SHP77 (cell line): ENCODE data around the gene PLA2G6.
A peak's percentile ranks its signal among the peaks of the same experiment; 100 is the strongest.
"Not testable (repeated sequence)": the region's sequence is repeated elsewhere in the genome, so short reads cannot be mapped to it uniquely, and the experiment has no call there.

Experiments
- DNase-seq, 2 experiments: peaks; one replicate each; lab custom pipeline; 2025; lab: John Stamatoyannopoulos, UW

The PLA2G6 gene

GRCh38 chr22:38129856-38130255, 51.8 kb downstream of the PLA2G6 start:
- DNase-seq = no peak

- no peak for DNase-seq
Measured at GRCh38 chr22:38129021-38129420, 52.6 kb downstream of the PLA2G6 start.

GRCh38 chr22:38127869-38128268, 53.8 kb downstream of the PLA2G6 start:
- DNase-seq = no peak

- no peak for DNase-seq
Measured at GRCh38 chr22:38126928-38127668, 54.5 kb downstream of the PLA2G6 start.

- DNase-seq = no peak
Measured at GRCh38 chr22:38125751-38126201, 55.9 kb downstream of the PLA2G6 start.

- no peak for DNase-seq
Measured at GRCh38 chr22:38125038-38125610, 56.5 kb downstream of the PLA2G6 start.

GRCh38 chr22:38124236-38124974, 57.2 kb downstream of the PLA2G6 start:
- DNase-seq = no peak

GRCh38 chr22:38122616-38123015, 59.0 kb downstream of the PLA2G6 start:
- no peak for DNase-seq

- DNase-seq = no peak
Measured at GRCh38 chr22:38120359-38121110, 61.1 kb downstream of the PLA2G6 start.

GRCh38 chr22:38118747-38119146, 62.9 kb downstream of the PLA2G6 start:
- not testable (repeated sequence) for DNase-seq

GRCh38 chr22:38118182-38118581, 63.4 kb downstream of the PLA2G6 start:
- no peak for DNase-seq

- not testable (repeated sequence) for DNase-seq
Measured at GRCh38 chr22:38117556-38117955, 64.1 kb downstream of the PLA2G6 start.

GRCh38 chr22:38115423-38116205, 66.0 kb downstream of the PLA2G6 start:
- DNase-seq = no peak

- DNase-seq = peak; percentile 56
Measured at GRCh38 chr22:38114484-38115398, 66.9 kb downstream of the PLA2G6 start.

- no peak for DNase-seq
Measured at GRCh38 chr22:38112381-38112780, 69.2 kb downstream of the PLA2G6 start.

- no peak for DNase-seq
Measured at GRCh38 chr22:38111925-38112355, 69.7 kb downstream of the PLA2G6 start.

- DNase-seq = no peak
Measured at GRCh38 chr22:38110863-38111852, 70.5 kb downstream of the PLA2G6 start.

GRCh38 chr22:38110008-38110862, 71.4 kb downstream of the PLA2G6 start, which contains the start of gene BAIAP2L2:
Gene BAIAP2L2, minus strand, starts transcription at chr22:38110684. Its CDS starts 159 bp downstream, at chr22:38110525.
- DNase-seq = no peak
